Measurements from ENCODE around the gene CCDC192. TPM values are rescaled to one million over a fixed set of nuclear protein-coding genes. Genes with fewer than 3 reads are reported as not detected.

Gene CCDC192
- total and polyA plus RNA-seq, 10 of the 15 experiments (the other 5 are each of a cell fraction or from before 2014, with no cell fraction given): 0.20 to 0.79 (median 0.32) TPM; not detected in 4

DNA sequence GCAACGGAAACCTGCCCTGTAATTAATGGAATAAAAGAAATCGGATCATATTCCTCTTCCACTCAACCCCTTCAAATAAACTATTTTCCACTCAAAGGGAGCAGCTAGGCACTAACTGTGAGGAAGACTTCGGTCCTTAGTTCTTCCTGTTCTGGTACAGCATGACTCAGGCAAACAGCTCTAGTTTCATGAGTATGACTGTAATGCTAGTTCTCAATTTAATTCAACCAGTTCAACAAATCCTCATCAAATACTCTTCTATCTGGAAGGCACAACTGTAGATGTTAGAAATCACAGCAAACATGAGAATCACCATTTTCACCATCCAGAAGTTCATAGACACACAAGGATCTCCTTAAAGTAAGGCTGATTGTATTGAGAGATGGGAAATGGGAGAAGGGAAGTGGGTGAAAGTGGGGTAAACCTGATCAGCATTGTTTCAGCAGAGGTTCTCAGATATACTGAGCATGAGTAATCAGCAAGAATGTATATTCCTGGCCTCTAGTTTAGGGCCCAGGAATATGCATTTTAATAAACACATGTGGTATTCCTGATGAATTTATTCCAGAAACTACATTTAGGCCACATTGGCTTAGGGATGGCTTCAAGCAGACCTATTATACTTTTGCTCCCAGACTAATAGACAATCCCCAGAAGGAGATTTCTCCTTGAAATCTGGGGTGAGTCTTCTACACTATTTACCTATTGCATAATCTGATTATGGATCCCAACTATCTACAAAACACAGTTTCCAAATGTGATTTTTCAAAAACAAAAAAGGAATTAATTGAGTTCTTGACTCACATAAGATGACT lies 239.3 kb downstream of the CCDC192 start:
- WGBS (ENCODE audit: insufficient coverage, insufficient replicate concordance, low lambda C conversion rate, missing lambda C conversion rate): 68% methylated on average over 3 of the region's 3 CpGs
- Histone ChIP-seq H3K79me2 (ENCODE audit: control insufficient read depth, insufficient read depth, low read length) (no peaks in the 10 kb centered on the region), H3K4me3 (no peak overlapping the region), H3K27me3 (replicated peaks in 1 of 2; ENCODE audit: control insufficient read depth in 2 of 2, insufficient read depth in 2 of 2, low read length in 1 of 2) (no peaks in the 10 kb centered on the region), H3K9me3 (replicated peaks; ENCODE audit: control insufficient read depth, insufficient read depth, low read length) (no peaks in the 10 kb centered on the region), H3K9ac (ENCODE audit: control insufficient read depth, insufficient read depth, low read length) (no peak overlapping the region), H3K36me3 (ENCODE audit: control insufficient read depth in 2 of 2, insufficient read depth in 2 of 2, low read length in 1 of 2) (no peaks in the 10 kb centered on the region), H3K4me1 (ENCODE audit: control insufficient read depth, insufficient read depth, low read length) (peaks cover 6% of the 10 kb centered on the region), H3K27ac (ENCODE audit: control insufficient read depth, insufficient read depth) (no peak overlapping the region), H3K4me2 (ENCODE audit: control insufficient read depth, insufficient read depth) (no peak overlapping the region; the same call in 1 of the 2 replicates), H4K20me1 (ENCODE audit: control insufficient read depth, insufficient read depth) (no peaks in the 10 kb centered on the region), H2AFZ (ENCODE audit: control insufficient read depth, low read depth, low read length) (no peak overlapping the region)
- FAIRE-seq (no peak), DNase-seq (ENCODE audit: low read depth, low spot score) (no peak), ATAC-seq (peak; percentile 55)
- CTCF ChIA-PET: interaction anchor here (1.2 kb wide), 1 partner anchor 271 kb away, joined by 3 read pairs; no protein-coding TSS in a partner anchor
- SMC1A ChIA-PET (ENCODE audit: uncharacterized antibody, unreplicated experiment): interaction anchor here (1.1 to 1.7 kb wide), 3 partner anchors 33 to 48 kb away, joined by 3 to 6 read pairs (median 5); no protein-coding TSS in a partner anchor
- peak; percentile 20; the same call in 1 of the 2 replicates for TF ChIP-seq SPI1 (IDR thresholded peaks at IDR 0.05; ENCODE audit: borderline replicate concordance, insufficient read depth, low read depth, low read length)
- no peak for TF ChIP-seq ZNF622 (IDR thresholded peaks at IDR 0.05)
- in situ Hi-C loops (cut with MboI): no loop called here
- RAD21 ChIA-PET (ENCODE audit: unreplicated experiment): interaction anchor here (2.0 kb wide), 1 partner anchor 33 kb away, joined by 8 read pairs; no protein-coding TSS in a partner anchor
- intact Hi-C loops (cut with micrococcal nuclease; ENCODE audit: unreplicated experiment): no loop called here
- no TSS peak for BruUV-seq (replicated peaks)
- POLR2A ChIA-PET: interaction anchor here (1.5 kb wide), 1 partner anchor 16 kb away, joined by 3 read pairs; no protein-coding TSS in a partner anchor

GRCh38 chr5:127943061-127943371 lies 239.8 kb downstream of the CCDC192 start:
- H3K9ac ChIP-seq (ENCODE audit: control insufficient read depth, insufficient read depth, low read length): no peak overlapping the region
- H4K20me1 ChIP-seq (ENCODE audit: control insufficient read depth, insufficient read depth): no peaks in the 10 kb centered on the region
- BruUV-seq (replicated peaks): no TSS peak
- H3K4me2 ChIP-seq (ENCODE audit: control insufficient read depth, insufficient read depth): peak overlapping the region; percentile 22
- POLR2A ChIA-PET: no interaction called here
- RAD21 ChIA-PET (ENCODE audit: unreplicated experiment): no interaction called here
- H3K4me3 ChIP-seq: no peak overlapping the region
- WGBS (ENCODE audit: insufficient coverage, insufficient replicate concordance, low lambda C conversion rate, missing lambda C conversion rate): 27% methylated on average over 4 of the region's 4 CpGs
- H2AFZ ChIP-seq (ENCODE audit: control insufficient read depth, low read depth, low read length): no peak overlapping the region
- CTCF ChIA-PET: no interaction called here
- no peaks in the 10 kb centered on the region for H3K9me3 ChIP-seq (replicated peaks; ENCODE audit: control insufficient read depth, insufficient read depth, low read length)
- FAIRE-seq (no peak), DNase-seq (ENCODE audit: low read depth, low spot score) (no peak), ATAC-seq (peak; percentile 84)
- H3K27me3 ChIP-seq (replicated peaks in 1 of 2; ENCODE audit: control insufficient read depth in 2 of 2, insufficient read depth in 2 of 2, low read length in 1 of 2): no peaks in the 10 kb centered on the region
- H3K27ac ChIP-seq (ENCODE audit: control insufficient read depth, insufficient read depth): no peak overlapping the region
- no peaks in the 10 kb centered on the region for H3K79me2 ChIP-seq (ENCODE audit: control insufficient read depth, insufficient read depth, low read length)
- H3K36me3 ChIP-seq (ENCODE audit: control insufficient read depth in 2 of 2, insufficient read depth in 2 of 2, low read length in 1 of 2): no peaks in the 10 kb centered on the region
- H3K4me1 ChIP-seq (ENCODE audit: control insufficient read depth, insufficient read depth, low read length): peaks cover 6% of the 10 kb centered on the region
- intact Hi-C loops (cut with micrococcal nuclease; ENCODE audit: unreplicated experiment): no loop called here
- SMC1A ChIA-PET (ENCODE audit: uncharacterized antibody, unreplicated experiment): no interaction called here
- in situ Hi-C loops (cut with MboI): no loop called here
- TF ChIP-seq NBN (IDR thresholded peaks at IDR 0.05): no peak
- TF ChIP-seq ESRRA (IDR thresholded peaks at IDR 0.05; ENCODE audit: low read length): no peak
- TF ChIP-seq, protein P1, sequence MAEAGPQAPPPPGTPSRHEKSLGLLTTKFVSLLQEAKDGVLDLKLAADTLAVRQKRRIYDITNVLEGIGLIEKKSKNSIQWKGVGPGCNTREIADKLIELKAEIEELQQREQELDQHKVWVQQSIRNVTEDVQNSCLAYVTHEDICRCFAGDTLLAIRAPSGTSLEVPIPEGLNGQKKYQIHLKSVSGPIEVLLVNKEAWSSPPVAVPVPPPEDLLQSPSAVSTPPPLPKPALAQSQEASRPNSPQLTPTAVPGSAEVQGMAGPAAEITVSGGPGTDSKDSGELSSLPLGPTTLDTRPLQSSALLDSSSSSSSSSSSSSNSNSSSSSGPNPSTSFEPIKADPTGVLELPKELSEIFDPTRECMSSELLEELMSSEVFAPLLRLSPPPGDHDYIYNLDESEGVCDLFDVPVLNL (IDR thresholded peaks at IDR 0.05; ENCODE audit: low read depth, low read length): no peak
- TF ChIP-seq, protein P2, sequence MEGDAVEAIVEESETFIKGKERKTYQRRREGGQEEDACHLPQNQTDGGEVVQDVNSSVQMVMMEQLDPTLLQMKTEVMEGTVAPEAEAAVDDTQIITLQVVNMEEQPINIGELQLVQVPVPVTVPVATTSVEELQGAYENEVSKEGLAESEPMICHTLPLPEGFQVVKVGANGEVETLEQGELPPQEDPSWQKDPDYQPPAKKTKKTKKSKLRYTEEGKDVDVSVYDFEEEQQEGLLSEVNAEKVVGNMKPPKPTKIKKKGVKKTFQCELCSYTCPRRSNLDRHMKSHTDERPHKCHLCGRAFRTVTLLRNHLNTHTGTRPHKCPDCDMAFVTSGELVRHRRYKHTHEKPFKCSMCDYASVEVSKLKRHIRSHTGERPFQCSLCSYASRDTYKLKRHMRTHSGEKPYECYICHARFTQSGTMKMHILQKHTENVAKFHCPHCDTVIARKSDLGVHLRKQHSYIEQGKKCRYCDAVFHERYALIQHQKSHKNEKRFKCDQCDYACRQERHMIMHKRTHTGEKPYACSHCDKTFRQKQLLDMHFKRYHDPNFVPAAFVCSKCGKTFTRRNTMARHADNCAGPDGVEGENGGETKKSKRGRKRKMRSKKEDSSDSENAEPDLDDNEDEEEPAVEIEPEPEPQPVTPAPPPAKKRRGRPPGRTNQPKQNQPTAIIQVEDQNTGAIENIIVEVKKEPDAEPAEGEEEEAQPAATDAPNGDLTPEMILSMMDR (IDR thresholded peaks at IDR 0.05 in 2 of 3, conservative IDR thresholded peaks at IDR 0.05 in 1 of 3; ENCODE audit: control insufficient read depth in 2 of 3, extremely low read depth in 1 of 3, insufficient read depth in 1 of 3, low read depth in 3 of 3, low read length in 3 of 3): no peak
- TF ChIP-seq NKRF (conservative IDR thresholded peaks at IDR 0.05): no peak
- TF ChIP-seq PBX3 (IDR thresholded peaks at IDR 0.05; ENCODE audit: insufficient replicate concordance, low read depth, low read length): no peak
- TF ChIP-seq ZNF217 (IDR thresholded peaks at IDR 0.05): no peak
- TF ChIP-seq TCF12 (IDR thresholded peaks at IDR 0.05; ENCODE audit: low read depth, low read length): no peak

Measured in GM12878 (cell line).